D721Med (cell line): ENCODE data around the gene ATP13A2.

Experiments
- DNase-seq: peaks from one replicate; pipeline ENCODE4 v3.0.0; 2011; ENCODE audit warnings: low spot score; ENCODE audit not compliant: insufficient read length
- FAIRE-seq: peaks from 2 replicates; lab custom pipeline; 2011; peaks lifted over from hg19 to GRCh38; lab: Jason Lieb, UNC
- CTCF ChIP-seq: IDR thresholded peaks from 2 replicates; pipeline ENCODE4 v1.5.1; 2012; ENCODE audit warnings: mild to moderate bottlenecking, control low read depth; ENCODE audit not compliant: insufficient read depth; ENCODE audit errors: missing control alignments

ATP13A2 gene

DNA sequence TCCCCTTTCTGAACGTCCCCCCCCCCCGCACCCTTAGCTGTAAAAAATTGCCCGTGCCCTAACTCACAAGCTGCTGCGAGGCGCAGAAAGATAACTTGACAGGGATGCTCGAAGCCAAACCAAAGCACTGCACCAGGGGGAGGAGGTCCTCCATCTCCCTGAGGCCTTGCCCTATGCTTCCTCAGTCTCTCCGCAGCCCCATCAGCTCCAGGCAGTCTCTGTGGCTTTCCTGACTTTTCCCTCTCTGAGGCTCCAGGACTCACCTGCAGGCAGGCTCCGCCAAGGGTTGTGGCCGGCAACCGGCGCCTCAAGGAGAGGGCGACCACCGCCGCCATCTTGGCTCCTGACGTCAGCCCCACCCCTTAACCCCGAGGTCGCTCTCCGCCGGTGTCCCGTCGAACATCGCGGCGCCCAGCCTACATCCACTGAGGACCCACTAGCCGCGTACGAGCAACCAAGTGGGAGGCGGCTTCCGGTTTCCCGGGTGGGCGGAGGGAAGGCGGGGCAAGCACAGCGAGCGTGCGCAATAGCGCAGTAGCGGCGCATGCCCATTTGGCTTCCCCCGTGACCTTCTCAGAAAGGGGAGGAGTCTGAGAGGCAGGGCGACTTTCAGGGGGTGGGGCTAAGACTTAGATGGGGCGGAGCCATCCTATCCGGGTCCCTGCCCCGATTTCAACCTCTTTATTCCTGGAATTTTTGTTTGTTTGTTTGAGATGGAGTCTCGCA is 42.1 kb upstream of the ATP13A2 start, which contains the start of gene SDHB:
TSS of gene SDHB (minus strand) at position 348 of the 726 bp plus-strand sequence. CDS start at position 335, 13 bp downstream.
- peak; percentile 69 for DNase-seq
- no peak for FAIRE-seq
- TF ChIP-seq CTCF, result no peak

- FAIRE-seq (no peak), DNase-seq (no peak)
- TF ChIP-seq CTCF, result no peak
Observed at GRCh38 chr1:17053086-17053684, 41.5 kb upstream of the ATP13A2 start.

GRCh38 chr1:17052641-17053040 is 40.9 kb upstream of the ATP13A2 start:
- FAIRE-seq, result no peak
- TF ChIP-seq CTCF, result no peak

GRCh38 chr1:17052038-17052437 is 40.3 kb upstream of the ATP13A2 start:
- no peak for FAIRE-seq
- no peak for TF ChIP-seq CTCF
- DNase-seq, result no peak

More at GRCh38 chr1:17052641-17053040, 40.9 kb upstream of the ATP13A2 start:
- DNase-seq, result no peak

- DNase-seq (no peak), FAIRE-seq (no peak)
- no peak for TF ChIP-seq CTCF
Observed at GRCh38 chr1:17047924-17048323, 36.2 kb upstream of the ATP13A2 start.

GRCh38 chr1:17046334-17046657 is 34.6 kb upstream of the ATP13A2 start:
- no peak for TF ChIP-seq CTCF
- FAIRE-seq (no peak), DNase-seq (no peak)
